Esophagus squamous epithelium (tissue), 4 donors: ENCODE results near the gene HMG20A.

Source experiments
- POLR2A ChIP-seq, 4 donors: fragments of 450-650 bp; IDR thresholded peaks; one replicate each; pipeline ENCODE4 v1.6.1; 2017; ENCODE audit warnings: antibody characterized with exemption in 4 of 4, mild to moderate bottlenecking in 4 of 4, moderate library complexity in 3 of 4
- TF ChIP-seq, protein P1 (sequence below), 6 experiments: fragments of 450-650 bp in 4 of 6; fragments of 200-600 bp in 2 of 6; sonication (generic) in 2 of 6; IDR thresholded peaks; one replicate each; pipeline ENCODE4 v1.5.1; 2016 to 2019; ENCODE audit warnings: antibody characterized with exemption in 6 of 6, mild to moderate bottlenecking in 4 of 6, moderate library complexity in 4 of 6

DNA sequence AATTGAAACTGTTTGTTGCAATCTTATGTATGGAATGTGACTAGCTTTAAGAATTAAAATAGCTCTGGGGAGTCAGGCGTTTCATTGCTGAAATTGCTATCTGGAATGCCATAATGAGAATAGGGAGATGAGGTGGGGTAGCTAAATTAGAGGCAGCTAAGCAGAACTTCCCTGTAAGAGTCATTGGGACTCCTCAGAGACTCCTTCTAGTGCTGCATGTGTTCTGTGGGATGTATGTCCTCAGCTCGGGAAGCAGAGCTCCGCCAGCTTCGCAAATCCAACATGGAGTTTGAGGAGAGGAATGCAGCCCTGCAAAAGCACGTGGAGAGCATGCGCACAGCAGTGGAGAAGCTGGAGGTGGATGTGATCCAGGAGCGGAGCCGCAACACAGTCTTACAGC, 57.4 kb downstream of the HMG20A start:
- TF ChIP-seq, protein P1, sequence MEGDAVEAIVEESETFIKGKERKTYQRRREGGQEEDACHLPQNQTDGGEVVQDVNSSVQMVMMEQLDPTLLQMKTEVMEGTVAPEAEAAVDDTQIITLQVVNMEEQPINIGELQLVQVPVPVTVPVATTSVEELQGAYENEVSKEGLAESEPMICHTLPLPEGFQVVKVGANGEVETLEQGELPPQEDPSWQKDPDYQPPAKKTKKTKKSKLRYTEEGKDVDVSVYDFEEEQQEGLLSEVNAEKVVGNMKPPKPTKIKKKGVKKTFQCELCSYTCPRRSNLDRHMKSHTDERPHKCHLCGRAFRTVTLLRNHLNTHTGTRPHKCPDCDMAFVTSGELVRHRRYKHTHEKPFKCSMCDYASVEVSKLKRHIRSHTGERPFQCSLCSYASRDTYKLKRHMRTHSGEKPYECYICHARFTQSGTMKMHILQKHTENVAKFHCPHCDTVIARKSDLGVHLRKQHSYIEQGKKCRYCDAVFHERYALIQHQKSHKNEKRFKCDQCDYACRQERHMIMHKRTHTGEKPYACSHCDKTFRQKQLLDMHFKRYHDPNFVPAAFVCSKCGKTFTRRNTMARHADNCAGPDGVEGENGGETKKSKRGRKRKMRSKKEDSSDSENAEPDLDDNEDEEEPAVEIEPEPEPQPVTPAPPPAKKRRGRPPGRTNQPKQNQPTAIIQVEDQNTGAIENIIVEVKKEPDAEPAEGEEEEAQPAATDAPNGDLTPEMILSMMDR (IDR thresholded peaks at IDR 0.05): no peak
- no peak for TF ChIP-seq POLR2A (IDR thresholded peaks at IDR 0.05)
